ENCODE measurements around the gene ZKSCAN7.
"Not testable (repeated sequence)": the region's sequence is repeated elsewhere in the genome, so short reads cannot be mapped to it uniquely, and the experiment has no call there.

ZKSCAN7 gene

GRCh38 chr3:44535364-44535763 is 19.6 kb upstream of the ZKSCAN7 start:
- TF ChIP-seq, protein P1, sequence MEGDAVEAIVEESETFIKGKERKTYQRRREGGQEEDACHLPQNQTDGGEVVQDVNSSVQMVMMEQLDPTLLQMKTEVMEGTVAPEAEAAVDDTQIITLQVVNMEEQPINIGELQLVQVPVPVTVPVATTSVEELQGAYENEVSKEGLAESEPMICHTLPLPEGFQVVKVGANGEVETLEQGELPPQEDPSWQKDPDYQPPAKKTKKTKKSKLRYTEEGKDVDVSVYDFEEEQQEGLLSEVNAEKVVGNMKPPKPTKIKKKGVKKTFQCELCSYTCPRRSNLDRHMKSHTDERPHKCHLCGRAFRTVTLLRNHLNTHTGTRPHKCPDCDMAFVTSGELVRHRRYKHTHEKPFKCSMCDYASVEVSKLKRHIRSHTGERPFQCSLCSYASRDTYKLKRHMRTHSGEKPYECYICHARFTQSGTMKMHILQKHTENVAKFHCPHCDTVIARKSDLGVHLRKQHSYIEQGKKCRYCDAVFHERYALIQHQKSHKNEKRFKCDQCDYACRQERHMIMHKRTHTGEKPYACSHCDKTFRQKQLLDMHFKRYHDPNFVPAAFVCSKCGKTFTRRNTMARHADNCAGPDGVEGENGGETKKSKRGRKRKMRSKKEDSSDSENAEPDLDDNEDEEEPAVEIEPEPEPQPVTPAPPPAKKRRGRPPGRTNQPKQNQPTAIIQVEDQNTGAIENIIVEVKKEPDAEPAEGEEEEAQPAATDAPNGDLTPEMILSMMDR (IDR thresholded peaks at IDR 0.05; ENCODE audit: low read depth, low read length) = no peak
- H3K4me3 ChIP-seq (ENCODE audit: low read depth, low read length) = no peak overlapping the region

DNA sequence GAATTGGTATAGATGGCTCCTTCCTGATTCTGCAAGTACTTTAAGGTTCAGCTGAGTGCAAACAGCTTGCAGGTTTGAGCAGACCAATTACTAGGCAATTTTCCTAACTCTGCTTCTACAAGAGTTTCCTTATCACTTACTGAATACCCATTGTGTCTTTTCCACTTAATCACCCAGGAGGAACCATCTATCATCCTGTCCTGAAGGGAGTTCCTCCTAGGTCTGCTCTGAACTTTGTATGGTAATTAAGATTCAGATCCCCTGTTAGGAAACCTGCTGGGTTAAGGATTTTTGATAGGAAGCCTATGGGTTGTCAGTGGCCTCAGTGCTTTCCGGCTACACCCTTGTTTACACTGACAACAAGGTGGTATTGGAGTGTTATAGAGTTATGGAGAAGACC is 10.2 kb upstream of the ZKSCAN7 start:
- H3K4me3 ChIP-seq (ENCODE audit: low read depth, low read length) = not testable (repeated sequence)

GRCh38 chr3:44555723-44556122 is 730 bp downstream of the ZKSCAN7 start:
- TF ChIP-seq, protein P1 (IDR thresholded peaks at IDR 0.05; ENCODE audit: low read depth, low read length) = no peak
- peak overlapping the region; percentile 70 for H3K4me3 ChIP-seq (ENCODE audit: low read depth, low read length)

DNA sequence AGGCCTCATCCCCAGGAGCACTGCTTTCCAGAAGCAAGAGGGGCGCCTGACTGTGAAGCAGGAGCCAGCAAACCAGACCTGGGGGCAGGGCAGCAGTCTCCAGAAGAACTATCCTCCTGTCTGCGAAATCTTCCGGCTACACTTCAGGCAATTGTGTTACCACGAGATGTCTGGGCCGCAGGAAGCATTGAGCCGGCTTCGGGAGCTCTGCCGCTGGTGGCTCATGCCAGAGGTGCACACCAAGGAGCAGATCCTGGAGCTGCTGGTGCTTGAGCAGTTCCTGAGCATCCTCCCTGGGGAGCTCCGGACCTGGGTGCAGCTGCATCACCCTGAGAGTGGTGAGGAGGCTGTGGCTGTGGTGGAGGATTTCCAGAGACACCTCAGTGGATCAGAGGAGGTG is 2.1 kb downstream of the ZKSCAN7 start:
- H3K4me3 ChIP-seq (ENCODE audit: low read depth, low read length) = no peak overlapping the region
- TF ChIP-seq, protein P1 (IDR thresholded peaks at IDR 0.05; ENCODE audit: low read depth, low read length) = no peak

GRCh38 chr3:44561076-44561475 is 6.1 kb downstream of the ZKSCAN7 start:
- H3K4me3 ChIP-seq (ENCODE audit: low read depth, low read length) = no peak overlapping the region
- TF ChIP-seq, protein P1 (IDR thresholded peaks at IDR 0.05; ENCODE audit: low read depth, low read length) = no peak

DNA sequence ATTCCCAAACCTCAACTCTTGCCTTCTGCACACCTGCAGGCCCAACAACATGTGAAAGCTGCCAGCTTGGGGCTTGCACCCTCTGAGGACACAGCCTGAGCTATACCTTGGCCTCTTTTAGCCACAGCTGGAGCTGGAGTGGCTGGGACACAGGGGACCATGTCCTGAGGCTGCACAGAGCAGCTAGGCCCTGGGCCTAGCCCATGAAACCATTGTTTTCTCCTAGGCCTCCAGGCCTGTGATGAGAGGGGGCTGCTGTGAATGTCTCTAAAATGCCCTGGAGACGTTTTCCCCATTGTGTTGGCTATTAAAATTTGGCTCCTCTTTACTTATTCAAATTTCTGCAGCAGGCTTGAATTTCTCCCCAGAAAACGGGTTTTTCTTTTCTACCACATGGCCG is 7.2 kb downstream of the ZKSCAN7 start:
- TF ChIP-seq, protein P1 (IDR thresholded peaks at IDR 0.05; ENCODE audit: low read depth, low read length) = no peak
- no peak overlapping the region for H3K4me3 ChIP-seq (ENCODE audit: low read depth, low read length)

- no peak overlapping the region for H3K4me3 ChIP-seq (ENCODE audit: low read depth, low read length)
- TF ChIP-seq, protein P1 (IDR thresholded peaks at IDR 0.05; ENCODE audit: low read depth, low read length) = no peak
These were observed 13.6 kb downstream of the ZKSCAN7 start for GRCh38 chr3:44568561-44568960.

DNA sequence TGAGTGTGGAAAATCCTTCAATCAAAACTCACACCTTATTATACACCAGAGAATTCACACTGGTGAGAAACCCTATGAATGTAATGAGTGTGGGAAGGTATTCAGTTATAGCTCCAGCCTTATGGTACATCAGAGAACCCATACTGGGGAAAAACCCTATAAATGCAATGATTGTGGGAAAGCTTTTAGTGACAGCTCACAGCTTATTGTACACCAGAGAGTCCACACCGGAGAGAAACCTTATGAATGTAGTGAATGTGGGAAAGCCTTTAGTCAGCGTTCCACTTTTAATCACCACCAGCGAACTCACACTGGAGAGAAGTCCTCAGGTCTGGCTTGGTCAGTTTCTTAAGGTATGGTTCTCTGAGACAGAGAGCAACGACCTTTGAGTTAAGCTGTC is 16.0 kb downstream of the ZKSCAN7 start:
- TF ChIP-seq, protein P1 (IDR thresholded peaks at IDR 0.05; ENCODE audit: low read depth, low read length) = no peak
- H3K4me3 ChIP-seq (ENCODE audit: low read depth, low read length) = no peak overlapping the region

Measured in WI38 (cell line).